Stimulated activated CD8-positive, alpha-beta memory T cell treated with anti-CD3 and anti-CD28 coated beads, Interleukin-15, amount 100 ng/mL, for 4 hours (primary cell): ENCODE data around the gene DPYD.

Experiments used
- DNase-seq, 2 donors: peaks; one replicate each; pipeline ENCODE4 v3.0.0-alpha.2; 2020; ENCODE audit warnings: low read depth in 2 of 2

The DPYD gene

GRCh38 chr1:97619706-97620105 lies 301.1 kb downstream of the DPYD start:
- no peak for DNase-seq

GRCh38 chr1:97610748-97611147 lies 310.1 kb downstream of the DPYD start:
- no peak for DNase-seq

- DNase-seq, result no peak
Measured at GRCh38 chr1:97610102-97610501, 310.7 kb downstream of the DPYD start.

GRCh38 chr1:97608272-97608671 lies 312.6 kb downstream of the DPYD start:
- DNase-seq, result no peak

- DNase-seq, result no peak
Measured at GRCh38 chr1:97603776-97604175, 317.1 kb downstream of the DPYD start.

- no peak for DNase-seq
Measured at GRCh38 chr1:97603218-97603617, 317.6 kb downstream of the DPYD start.

- no peak for DNase-seq
Measured at GRCh38 chr1:97599447-97599846, 321.4 kb downstream of the DPYD start.

GRCh38 chr1:97593192-97593591 lies 327.6 kb downstream of the DPYD start:
- no peak for DNase-seq

GRCh38 chr1:97588772-97589171 lies 332.1 kb downstream of the DPYD start:
- no peak for DNase-seq

GRCh38 chr1:97581614-97582051 lies 339.2 kb downstream of the DPYD start:
- DNase-seq, result no peak

- no peak for DNase-seq
Measured at GRCh38 chr1:97577613-97578012, 343.2 kb downstream of the DPYD start.

- no peak for DNase-seq
Measured at GRCh38 chr1:97573553-97573952, 347.3 kb downstream of the DPYD start.

- no peak for DNase-seq
Measured at GRCh38 chr1:97572561-97572960, 348.3 kb downstream of the DPYD start.

- DNase-seq, result no peak
Measured at GRCh38 chr1:97571760-97572159, 349.1 kb downstream of the DPYD start.

GRCh38 chr1:97570691-97571090 lies 350.1 kb downstream of the DPYD start:
- DNase-seq, result no peak

GRCh38 chr1:97567000-97567749 lies 353.7 kb downstream of the DPYD start:
- DNase-seq, result no peak

- DNase-seq, result no peak
Measured at GRCh38 chr1:97565886-97566285, 354.9 kb downstream of the DPYD start.

GRCh38 chr1:97563926-97564325 lies 356.9 kb downstream of the DPYD start:
- DNase-seq, result no peak

- DNase-seq, result no peak
Measured at GRCh38 chr1:97562081-97562480, 358.8 kb downstream of the DPYD start.

GRCh38 chr1:97560714-97561113 lies 360.1 kb downstream of the DPYD start:
- DNase-seq, result no peak

- DNase-seq, result no peak
Measured at GRCh38 chr1:97553971-97554370, 366.9 kb downstream of the DPYD start.

- DNase-seq, result no peak
Measured at GRCh38 chr1:97551113-97551512, 369.7 kb downstream of the DPYD start.

- DNase-seq, result no peak
Measured at GRCh38 chr1:97545446-97545845, 375.4 kb downstream of the DPYD start.

- DNase-seq, result no peak
Measured at GRCh38 chr1:97540346-97540888, 380.4 kb downstream of the DPYD start.
